Colonic mucosa (tissue), 4 donors: ENCODE data around the gene OSBPL10. TPM values are rescaled to one million over a fixed set of nuclear protein-coding genes. Genes with fewer than 3 reads are reported as not detected.

Experiments
- DNase-seq: peaks from one replicate; pipeline ENCODE4 v3.0.0-alpha.2; 2020
- H3K27ac ChIP-seq: fragments of 200-600 bp; one replicate; pipeline ENCODE4 v1.8.0; 2021
- H3K27me3 ChIP-seq: fragments of 200-600 bp; one replicate; pipeline ENCODE4 v1.8.0; 2021
- H3K36me3 ChIP-seq: fragments of 200-600 bp; one replicate; pipeline ENCODE4 v1.8.0; 2021
- H3K4me1 ChIP-seq: fragments of 200-600 bp; one replicate; pipeline ENCODE4 v1.8.0; 2021; ENCODE audit warnings: mild to moderate bottlenecking
- H3K4me3 ChIP-seq: fragments of 200-600 bp; one replicate; pipeline ENCODE4 v1.8.0; 2021
- H3K9ac ChIP-seq, 2 donors: one replicate each; pipeline ENCODE4 v1.7.0; 2013; ENCODE audit warnings: control low read depth in 2 of 2, low read depth in 2 of 2, low read length in 2 of 2
- H3K9me3 ChIP-seq: fragments of 200-600 bp; one replicate; pipeline ENCODE4 v1.8.0; 2021
- intact Hi-C: fragments of 100-400 bp; cut with DNase I; formaldehyde crosslinking; loops from one replicate; pipeline ENCODE4 v1.14.1; 2022
- total RNA-seq, 2 donors: library from RNA; stranded (reverse); fragmentation: NEBNext Ultra II Directional in 1 of 2; extraction: Animal tissue kit (Norgen Biotek cat#: 25700) in 1 of 2; gene quantifications; one replicate each; pipeline ENCODE4 v1.2.1, GENCODE V29; 2021
- TF ChIP-seq, protein P1 (sequence below): fragments of 200-600 bp; IDR thresholded peaks from one replicate; pipeline ENCODE4 v1.8.0; 2022; ENCODE audit warnings: antibody characterized with exemption, mild to moderate bottlenecking
- donor health status: healthy.
- donor health status: DM: no; HTN: no; CAD: no.
- donor health status: DM: no; HTN: no; CAD: no.

Gene OSBPL10
- total RNA-seq, 2 donors from 2014 or later, result 20.0 to 34.4 TPM

DNA sequence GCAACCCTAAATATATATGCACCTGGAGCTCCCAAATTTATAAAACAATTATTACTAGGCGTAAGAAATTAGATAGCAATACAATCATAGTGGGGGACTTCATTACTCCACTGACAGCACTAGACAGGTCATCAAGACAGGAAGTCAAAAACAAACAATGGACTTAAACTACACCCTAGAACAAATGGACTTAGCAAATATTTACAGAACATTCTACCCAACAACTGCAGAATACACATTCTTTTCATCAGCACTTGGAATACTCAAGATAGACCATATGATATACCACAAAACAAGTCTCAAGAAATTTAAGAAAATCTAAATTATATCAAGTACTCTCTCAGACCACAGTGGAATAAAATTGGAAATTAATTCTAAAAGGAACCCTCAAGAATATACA is 201.5 kb downstream of the OSBPL10 start:
- intact Hi-C loops, result loop anchor here (10.0 kb wide), 1 partner anchor 175 kb away; no protein-coding TSS in a partner anchor
- Histone ChIP-seq H3K9ac (no peak overlapping the region), H3K9me3 (no peaks in the 10 kb centered on the region), H3K27ac (no peak overlapping the region), H3K4me3 (no peak overlapping the region), H3K27me3 (no peaks in the 10 kb centered on the region), H3K4me1 (no peaks in the 10 kb centered on the region), H3K36me3 (no peaks in the 10 kb centered on the region)
- no peak for DNase-seq
- TF ChIP-seq, protein P1, sequence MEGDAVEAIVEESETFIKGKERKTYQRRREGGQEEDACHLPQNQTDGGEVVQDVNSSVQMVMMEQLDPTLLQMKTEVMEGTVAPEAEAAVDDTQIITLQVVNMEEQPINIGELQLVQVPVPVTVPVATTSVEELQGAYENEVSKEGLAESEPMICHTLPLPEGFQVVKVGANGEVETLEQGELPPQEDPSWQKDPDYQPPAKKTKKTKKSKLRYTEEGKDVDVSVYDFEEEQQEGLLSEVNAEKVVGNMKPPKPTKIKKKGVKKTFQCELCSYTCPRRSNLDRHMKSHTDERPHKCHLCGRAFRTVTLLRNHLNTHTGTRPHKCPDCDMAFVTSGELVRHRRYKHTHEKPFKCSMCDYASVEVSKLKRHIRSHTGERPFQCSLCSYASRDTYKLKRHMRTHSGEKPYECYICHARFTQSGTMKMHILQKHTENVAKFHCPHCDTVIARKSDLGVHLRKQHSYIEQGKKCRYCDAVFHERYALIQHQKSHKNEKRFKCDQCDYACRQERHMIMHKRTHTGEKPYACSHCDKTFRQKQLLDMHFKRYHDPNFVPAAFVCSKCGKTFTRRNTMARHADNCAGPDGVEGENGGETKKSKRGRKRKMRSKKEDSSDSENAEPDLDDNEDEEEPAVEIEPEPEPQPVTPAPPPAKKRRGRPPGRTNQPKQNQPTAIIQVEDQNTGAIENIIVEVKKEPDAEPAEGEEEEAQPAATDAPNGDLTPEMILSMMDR, result no peak

- TF ChIP-seq, protein P1, result no peak
- intact Hi-C loops, result loop anchor here (10.0 kb wide), 1 partner anchor 173 kb away; no protein-coding TSS in a partner anchor
- H3K4me1 ChIP-seq, result no peaks in the 10 kb centered on the region
These were observed 203.2 kb downstream of the OSBPL10 start for GRCh38 chr3:31777887-31778286.

GRCh38 chr3:31777092-31777491 is 204.0 kb downstream of the OSBPL10 start:
- Histone ChIP-seq H3K27me3 (no peaks in the 10 kb centered on the region), H3K4me3 (no peak overlapping the region), H3K9ac (no peak overlapping the region), H3K27ac (no peak overlapping the region), H3K36me3 (no peaks in the 10 kb centered on the region), H3K9me3 (no peaks in the 10 kb centered on the region), H3K4me1 (no peaks in the 10 kb centered on the region)
- no peak for DNase-seq
- intact Hi-C loops, result loop anchor here (10.0 kb wide), 1 partner anchor 172 kb away; no protein-coding TSS in a partner anchor
- TF ChIP-seq, protein P1, result no peak

More at GRCh38 chr3:31777887-31778286, 203.2 kb downstream of the OSBPL10 start:
- H3K27me3 ChIP-seq, result no peaks in the 10 kb centered on the region
- no peak overlapping the region for H3K4me3 ChIP-seq
- H3K9me3 ChIP-seq, result no peaks in the 10 kb centered on the region
- no peak overlapping the region for H3K9ac ChIP-seq
- H3K27ac ChIP-seq, result no peak overlapping the region
- H3K36me3 ChIP-seq, result no peaks in the 10 kb centered on the region
- no peak for DNase-seq

GRCh38 chr3:31776016-31776415 is 205.0 kb downstream of the OSBPL10 start:
- DNase-seq, result no peak

GRCh38 chr3:31775383-31775782 is 205.7 kb downstream of the OSBPL10 start:
- no peak for DNase-seq
- H3K9ac ChIP-seq, result no peak overlapping the region
- no peak overlapping the region for H3K27ac ChIP-seq
- no peak overlapping the region for H3K4me3 ChIP-seq
- no peaks in the 10 kb centered on the region for H3K4me1 ChIP-seq
- H3K36me3 ChIP-seq, result no peaks in the 10 kb centered on the region
- TF ChIP-seq, protein P1, result no peak
- no peaks in the 10 kb centered on the region for H3K9me3 ChIP-seq
- intact Hi-C loops, result loop anchor here (10.0 kb wide), 1 partner anchor 171 kb away; no protein-coding TSS in a partner anchor
- no peaks in the 10 kb centered on the region for H3K27me3 ChIP-seq

More at GRCh38 chr3:31776016-31776415, 205.0 kb downstream of the OSBPL10 start:
- Histone ChIP-seq H3K36me3 (no peaks in the 10 kb centered on the region), H3K9me3 (no peaks in the 10 kb centered on the region), H3K4me3 (no peak overlapping the region), H3K4me1 (no peaks in the 10 kb centered on the region), H3K9ac (no peak overlapping the region), H3K27me3 (no peaks in the 10 kb centered on the region), H3K27ac (no peak overlapping the region)
- TF ChIP-seq, protein P1, result no peak
- intact Hi-C loops, result loop anchor here (10.0 kb wide), 1 partner anchor 171 kb away; no protein-coding TSS in a partner anchor
